Epithelial cell of prostate (primary cell): ENCODE data around the gene PCDHGB2.
"Not testable (repeated sequence)": the region's sequence is repeated elsewhere in the genome, so short reads cannot be mapped to it uniquely, and the experiment has no call there.

ENCODE experiments used
- DNase-seq: peaks from one replicate; pipeline ENCODE4 v3.0.0-alpha.2; 2011; ENCODE audit warnings: low read depth, low spot score
- H3K27ac ChIP-seq: fragments of 450-650 bp; 2 replicates; pipeline ENCODE4 v1.5.1; 2017; ENCODE audit warnings: mild to moderate bottlenecking

Gene PCDHGB2

DNA sequence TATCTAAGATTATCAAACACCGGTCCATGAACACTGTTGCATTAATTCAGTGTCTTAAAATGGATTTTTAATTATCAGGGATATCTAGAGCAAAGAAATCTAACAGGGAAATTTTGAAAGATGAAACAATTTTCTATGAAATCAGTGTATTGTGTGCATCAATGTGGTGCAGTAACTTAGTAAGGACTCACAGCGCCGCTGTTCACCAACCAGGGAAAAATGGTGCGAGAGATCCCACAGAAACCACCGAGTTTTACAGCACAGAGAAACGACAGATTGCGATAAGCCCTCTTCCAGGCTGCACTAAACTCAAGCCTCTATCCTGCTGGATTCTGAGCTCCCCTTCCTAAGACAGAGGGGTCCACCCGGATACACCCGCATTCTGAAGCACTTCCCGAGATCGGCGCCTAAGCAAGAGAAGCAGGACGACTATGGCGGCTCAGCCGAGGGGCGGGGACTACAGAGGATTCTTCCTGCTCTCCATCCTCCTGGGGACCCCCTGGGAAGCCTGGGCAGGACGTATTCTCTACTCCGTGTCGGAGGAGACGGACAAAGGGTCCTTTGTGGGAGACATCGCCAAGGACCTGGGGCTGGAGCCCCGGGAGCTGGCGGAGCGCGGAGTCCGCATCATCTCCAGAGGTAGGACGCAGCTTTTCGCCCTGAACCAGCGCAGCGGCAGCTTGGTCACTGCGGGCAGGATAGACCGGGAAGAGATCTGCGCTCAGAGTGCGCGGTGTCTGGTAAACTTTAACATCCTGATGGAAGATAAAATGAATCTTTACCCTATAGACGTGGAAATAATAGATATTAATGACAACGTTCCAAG is 22.9 kb downstream of the PCDHGB2 start, which contains the start of gene PCDHGA7:
PCDHGA7 (plus strand) TSS at position 274 of the 826 bp plus-strand sequence; CDS start at position 432, 158 bp downstream.
- no peak within 1 kb of the TSS for H3K27ac ChIP-seq
- DNase-seq = no peak

DNA sequence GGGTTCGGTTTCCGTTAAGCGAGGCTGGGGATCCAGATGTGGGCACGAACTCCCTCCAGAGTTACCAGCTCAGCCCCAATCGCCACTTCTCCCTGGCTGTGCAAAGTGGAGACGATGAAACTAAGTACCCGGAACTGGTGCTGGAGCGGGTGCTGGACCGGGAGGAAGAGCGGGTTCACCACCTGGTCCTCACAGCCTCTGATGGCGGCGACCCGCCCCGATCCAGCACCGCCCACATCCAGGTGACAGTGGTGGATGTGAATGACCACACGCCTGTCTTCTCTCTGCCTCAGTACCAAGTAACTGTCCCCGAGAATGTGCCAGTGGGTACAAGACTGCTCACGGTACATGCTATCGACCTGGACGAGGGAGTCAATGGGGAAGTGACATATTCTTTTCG is 23.6 kb downstream of the PCDHGB2 start:
- no peak for DNase-seq

DNA sequence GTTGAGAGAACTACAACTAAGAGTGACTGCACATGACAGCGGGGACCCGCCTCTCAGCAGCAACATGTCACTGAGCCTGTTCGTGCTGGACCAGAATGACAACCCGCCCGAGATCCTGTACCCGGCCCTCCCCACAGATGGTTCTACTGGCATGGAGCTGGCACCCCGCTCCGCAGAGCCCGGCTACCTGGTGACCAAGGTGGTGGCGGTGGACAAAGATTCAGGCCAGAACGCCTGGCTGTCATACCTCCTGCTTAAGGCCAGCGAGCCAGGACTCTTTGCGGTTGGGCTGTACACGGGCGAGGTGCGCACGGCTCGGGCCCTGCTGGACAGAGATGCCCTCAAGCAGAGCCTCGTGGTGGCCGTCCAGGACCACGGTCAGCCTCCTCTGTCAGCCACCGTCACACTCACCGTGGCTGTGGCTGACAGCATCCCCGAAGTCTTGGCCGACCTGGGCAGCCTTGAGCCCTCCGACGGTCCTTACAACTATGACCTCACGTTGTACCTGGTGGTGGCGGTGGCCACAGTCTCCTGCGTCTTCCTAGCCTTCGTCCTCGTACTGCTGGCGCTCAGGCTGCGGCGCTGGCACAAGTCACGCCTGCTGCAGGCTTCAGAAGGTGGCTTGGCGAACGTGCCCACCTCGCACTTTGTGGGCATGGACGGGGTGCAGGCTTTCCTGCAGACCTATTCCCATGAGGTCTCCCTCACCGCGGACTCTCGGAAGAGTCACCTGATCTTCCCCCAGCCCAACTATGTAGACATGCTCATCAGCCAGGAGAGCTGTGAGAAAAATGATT is 24.9 kb downstream of the PCDHGB2 start:
- no peak for DNase-seq
- no peak overlapping the region for H3K27ac ChIP-seq

More for the DNA sequence above, 23.6 kb downstream of the PCDHGB2 start:
- no peak overlapping the region for H3K27ac ChIP-seq

DNA sequence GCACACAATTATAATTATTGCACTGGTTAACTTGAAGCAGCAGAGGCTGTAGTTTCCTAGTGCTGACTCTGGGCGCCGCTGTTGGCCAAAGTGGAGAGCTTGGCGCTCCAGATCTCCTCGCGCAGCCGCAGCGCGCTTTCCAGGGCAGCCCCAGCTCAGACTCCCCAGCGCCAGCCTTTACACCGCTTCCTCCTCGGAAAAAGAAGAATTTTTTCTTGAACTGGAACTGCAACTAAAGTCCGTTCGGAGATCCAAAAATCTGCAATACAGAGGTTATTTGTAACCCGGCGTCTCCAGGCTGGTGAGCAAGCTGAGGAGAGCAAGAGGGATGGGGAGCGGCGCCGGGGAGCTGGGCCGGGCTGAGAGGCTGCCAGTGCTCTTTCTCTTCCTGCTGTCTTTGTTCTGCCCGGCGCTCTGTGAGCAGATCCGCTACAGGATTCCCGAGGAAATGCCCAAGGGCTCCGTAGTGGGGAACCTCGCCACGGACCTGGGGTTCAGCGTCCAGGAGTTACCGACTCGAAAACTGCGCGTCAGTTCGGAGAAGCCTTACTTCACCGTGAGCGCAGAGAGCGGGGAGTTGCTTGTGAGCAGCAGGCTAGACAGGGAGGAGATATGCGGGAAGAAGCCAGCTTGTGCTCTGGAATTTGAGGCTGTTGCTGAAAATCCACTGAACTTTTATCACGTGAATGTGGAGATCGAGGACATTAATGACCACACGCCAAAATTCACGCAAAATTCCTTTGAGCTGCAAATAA is 27.9 kb downstream of the PCDHGB2 start, which contains the start of gene PCDHGB4:
PCDHGB4 (plus strand) TSS at position 142 of the 755 bp plus-strand sequence; CDS start at position 329, 187 bp downstream.
- H3K27ac ChIP-seq, DNase-seq: not testable (repeated sequence)

DNA sequence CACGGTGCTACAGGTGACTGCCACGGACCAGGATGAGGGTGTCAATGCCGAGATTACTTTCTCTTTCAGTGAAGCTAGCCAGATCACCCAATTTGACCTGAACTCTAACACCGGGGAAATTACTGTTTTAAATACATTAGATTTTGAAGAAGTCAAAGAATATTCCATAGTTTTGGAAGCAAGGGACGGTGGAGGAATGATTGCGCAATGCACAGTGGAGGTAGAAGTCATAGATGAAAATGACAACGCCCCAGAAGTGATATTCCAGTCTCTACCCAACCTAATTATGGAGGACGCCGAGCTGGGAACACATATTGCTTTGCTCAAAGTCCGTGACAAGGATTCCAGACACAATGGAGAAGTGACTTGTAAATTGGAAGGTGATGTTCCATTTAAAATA is 28.9 kb downstream of the PCDHGB2 start:
- H3K27ac ChIP-seq = no peak overlapping the region
- no peak for DNase-seq

DNA sequence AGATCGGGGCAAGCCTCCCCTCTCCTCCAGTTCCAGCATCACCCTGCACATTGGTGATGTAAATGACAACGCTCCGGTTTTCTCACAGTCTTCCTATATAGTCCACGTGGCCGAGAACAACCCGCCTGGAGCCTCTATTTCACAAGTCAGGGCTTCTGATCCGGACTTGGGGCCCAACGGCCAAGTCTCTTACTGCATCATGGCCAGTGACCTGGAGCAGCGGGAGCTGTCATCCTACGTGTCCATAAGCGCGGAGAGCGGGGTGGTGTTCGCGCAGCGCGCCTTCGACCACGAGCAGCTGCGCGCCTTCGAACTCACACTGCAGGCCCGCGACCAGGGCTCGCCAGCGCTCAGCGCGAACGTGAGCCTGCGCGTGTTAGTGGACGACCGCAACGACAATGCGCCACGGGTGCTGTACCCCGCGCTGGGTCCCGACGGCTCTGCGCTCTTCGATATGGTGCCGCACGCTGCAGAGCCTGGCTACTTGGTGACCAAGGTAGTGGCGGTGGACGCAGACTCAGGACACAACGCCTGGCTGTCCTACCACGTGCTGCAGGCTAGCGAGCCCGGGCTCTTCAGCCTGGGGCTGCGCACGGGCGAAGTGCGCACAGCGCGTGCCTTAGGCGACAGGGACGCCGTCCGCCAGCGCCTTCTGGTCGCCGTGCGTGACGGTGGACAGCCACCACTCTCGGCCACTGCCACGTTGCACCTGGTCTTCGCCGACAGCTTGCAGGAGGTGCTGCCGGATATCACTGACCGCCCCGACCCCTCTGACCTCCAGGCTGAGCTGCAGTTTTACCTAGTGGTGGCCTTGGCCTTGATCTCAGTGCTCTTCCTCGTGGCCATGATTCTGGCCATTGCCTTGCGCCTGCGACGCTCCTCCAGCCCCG is 29.6 kb downstream of the PCDHGB2 start:
- no peak for DNase-seq
- no peak overlapping the region for H3K27ac ChIP-seq

DNA sequence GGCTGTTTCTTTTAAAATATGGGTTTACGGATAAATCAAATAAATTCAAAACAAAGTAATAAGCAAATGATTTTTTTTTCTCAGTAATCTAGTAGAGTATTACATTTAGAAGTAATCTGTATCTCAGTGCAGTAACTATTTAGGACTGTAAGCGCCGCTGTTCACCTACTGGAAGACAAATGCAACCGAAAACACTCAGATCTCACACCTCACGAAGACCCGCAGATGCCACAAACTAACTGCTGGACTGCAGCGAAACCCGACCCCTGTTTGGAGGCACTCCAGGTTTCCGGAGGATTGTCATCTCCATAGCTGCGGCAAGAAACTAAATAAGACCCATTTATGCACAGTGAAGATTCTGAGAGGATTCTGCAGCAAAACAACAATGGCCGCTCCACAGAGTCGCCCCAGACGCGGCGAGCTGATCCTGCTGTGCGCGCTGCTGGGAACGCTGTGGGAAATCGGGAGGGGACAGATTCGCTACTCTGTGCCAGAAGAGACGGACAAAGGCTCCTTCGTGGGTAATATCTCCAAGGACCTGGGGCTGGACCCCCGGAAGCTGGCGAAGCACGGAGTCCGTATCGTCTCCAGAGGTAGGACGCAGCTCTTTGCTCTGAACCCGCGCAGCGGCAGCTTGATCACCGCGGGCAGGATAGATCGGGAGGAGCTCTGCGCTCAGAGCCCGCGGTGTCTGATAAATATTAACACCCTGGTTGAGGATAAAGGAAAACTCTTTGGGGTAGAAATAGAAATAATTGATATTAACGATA is 32.8 kb downstream of the PCDHGB2 start, which contains the start of gene PCDHGA8:
PCDHGA8 (plus strand) TSS at position 205 of the 770 bp plus-strand sequence; CDS start at position 386, 181 bp downstream.
- DNase-seq = no peak
- no peak within 1 kb of the TSS for H3K27ac ChIP-seq

DNA sequence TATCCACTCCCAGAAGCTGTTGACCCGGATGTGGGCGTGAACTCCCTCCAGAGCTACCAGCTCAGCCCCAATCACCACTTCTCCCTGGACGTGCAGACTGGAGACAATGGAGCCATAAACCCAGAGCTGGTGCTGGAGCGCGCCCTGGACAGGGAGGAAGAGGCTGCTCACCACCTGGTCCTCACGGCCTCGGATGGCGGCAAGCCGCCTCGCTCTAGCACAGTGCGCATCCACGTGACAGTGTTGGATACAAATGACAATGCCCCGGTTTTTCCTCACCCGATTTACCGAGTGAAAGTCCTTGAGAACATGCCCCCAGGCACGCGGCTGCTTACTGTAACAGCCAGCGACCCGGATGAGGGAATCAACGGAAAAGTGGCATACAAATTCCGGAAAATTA is 33.5 kb downstream of the PCDHGB2 start:
- no peak overlapping the region for H3K27ac ChIP-seq
- no peak for DNase-seq

DNA sequence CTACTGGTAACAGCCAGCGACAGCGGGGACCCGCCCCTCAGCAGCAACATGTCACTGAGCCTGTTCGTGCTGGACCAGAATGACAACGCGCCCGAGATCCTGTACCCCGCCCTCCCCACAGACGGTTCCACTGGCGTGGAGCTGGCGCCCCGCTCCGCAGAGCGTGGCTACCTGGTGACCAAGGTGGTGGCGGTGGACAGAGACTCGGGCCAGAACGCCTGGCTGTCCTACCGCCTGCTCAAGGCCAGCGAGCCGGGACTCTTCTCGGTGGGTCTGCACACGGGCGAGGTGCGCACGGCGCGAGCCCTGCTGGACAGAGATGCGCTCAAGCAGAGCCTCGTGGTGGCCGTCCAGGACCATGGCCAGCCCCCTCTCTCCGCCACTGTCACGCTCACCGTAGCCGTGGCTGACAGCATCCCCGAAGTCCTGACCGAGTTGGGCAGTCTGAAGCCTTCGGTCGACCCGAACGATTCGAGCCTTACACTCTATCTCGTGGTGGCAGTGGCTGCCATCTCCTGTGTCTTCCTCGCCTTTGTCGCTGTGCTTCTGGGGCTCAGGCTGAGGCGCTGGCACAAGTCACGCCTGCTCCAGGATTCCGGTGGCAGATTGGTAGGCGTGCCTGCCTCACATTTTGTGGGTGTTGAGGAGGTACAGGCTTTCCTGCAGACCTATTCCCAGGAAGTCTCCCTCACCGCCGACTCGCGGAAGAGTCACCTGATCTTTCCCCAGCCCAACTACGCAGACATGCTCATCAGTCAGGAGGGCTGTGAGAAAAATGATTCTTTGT is 34.8 kb downstream of the PCDHGB2 start:
- not testable (repeated sequence) for H3K27ac ChIP-seq, DNase-seq

DNA sequence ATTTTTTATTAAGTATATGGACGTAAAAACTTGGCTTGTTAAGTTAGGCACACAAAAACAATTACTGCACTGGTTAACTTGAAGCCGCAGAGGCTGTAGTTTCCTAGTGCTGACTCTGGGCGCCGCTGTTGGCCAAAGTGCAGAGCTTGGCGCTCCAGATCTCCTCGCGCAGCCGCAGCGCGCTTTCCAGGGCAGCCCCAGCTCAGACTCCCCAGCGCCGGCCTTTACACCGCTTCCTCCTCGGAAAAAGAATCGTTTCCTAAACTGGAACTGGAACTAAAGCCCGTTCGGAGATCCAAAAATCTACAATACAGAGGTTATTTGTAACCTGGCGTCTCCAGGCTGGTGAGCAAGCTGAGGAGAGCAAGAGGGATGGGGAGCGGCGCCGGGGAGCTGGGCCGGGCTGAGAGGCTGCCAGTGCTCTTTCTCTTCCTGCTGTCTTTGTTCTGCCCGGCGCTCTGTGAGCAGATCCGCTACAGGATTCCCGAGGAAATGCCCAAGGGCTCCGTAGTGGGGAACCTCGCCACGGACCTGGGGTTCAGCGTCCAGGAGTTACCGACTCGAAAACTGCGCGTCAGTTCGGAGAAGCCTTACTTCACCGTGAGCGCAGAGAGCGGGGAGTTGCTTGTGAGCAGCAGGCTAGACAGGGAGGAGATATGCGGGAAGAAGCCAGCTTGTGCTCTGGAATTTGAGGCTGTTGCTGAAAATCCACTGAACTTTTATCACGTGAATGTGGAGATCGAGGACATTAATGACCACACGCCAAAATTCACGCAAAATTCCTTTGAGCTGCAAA is 38.2 kb downstream of the PCDHGB2 start, which contains the start of gene PCDHGB5:
PCDHGB5 (plus strand) TSS at position 192 of the 796 bp plus-strand sequence; CDS start at position 373, 181 bp downstream.
- DNase-seq, H3K27ac ChIP-seq: not testable (repeated sequence)

DNA sequence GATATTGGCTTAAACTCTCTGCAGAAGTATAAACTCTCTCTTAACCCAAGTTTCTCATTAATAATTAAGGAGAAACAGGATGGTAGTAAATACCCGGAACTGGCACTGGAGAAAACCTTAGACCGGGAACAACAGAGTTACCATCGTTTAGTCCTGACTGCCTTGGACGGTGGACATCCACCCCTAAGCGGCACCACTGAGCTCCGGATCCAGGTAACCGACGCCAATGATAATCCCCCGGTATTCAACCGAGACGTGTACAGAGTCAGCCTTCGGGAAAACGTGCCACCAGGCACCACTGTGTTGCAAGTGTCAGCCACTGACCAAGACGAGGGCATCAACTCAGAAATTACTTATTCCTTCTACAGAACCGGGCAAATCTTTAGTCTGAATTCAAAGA is 38.8 kb downstream of the PCDHGB2 start:
- no peak overlapping the region for H3K27ac ChIP-seq
- DNase-seq = no peak

DNA sequence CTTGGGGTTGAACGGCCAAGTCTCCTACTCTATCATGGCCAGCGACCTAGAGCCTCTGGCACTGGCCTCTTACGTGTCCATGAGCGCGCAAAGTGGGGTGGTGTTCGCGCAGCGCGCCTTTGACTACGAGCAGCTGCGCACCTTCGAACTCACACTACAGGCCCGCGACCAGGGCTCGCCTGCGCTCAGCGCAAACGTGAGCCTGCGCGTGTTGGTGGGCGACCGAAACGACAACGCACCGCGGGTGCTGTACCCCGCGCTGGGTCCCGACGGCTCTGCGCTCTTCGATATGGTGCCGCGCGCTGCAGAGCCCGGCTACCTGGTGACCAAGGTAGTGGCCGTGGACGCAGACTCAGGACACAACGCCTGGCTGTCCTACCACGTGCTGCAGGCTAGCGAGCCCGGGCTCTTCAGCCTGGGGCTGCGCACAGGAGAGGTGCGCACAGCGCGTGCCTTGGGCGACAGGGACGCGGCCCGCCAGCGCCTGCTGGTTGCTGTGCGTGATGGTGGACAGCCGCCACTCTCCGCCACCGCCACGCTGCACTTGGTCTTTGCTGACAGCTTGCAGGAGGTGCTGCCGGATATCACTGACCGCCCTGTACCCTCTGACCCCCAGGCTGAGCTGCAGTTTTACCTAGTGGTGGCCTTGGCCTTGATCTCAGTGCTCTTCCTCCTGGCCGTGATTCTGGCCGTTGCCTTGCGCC is 39.9 kb downstream of the PCDHGB2 start:
- H3K27ac ChIP-seq = no peak overlapping the region
- DNase-seq = no peak

DNA sequence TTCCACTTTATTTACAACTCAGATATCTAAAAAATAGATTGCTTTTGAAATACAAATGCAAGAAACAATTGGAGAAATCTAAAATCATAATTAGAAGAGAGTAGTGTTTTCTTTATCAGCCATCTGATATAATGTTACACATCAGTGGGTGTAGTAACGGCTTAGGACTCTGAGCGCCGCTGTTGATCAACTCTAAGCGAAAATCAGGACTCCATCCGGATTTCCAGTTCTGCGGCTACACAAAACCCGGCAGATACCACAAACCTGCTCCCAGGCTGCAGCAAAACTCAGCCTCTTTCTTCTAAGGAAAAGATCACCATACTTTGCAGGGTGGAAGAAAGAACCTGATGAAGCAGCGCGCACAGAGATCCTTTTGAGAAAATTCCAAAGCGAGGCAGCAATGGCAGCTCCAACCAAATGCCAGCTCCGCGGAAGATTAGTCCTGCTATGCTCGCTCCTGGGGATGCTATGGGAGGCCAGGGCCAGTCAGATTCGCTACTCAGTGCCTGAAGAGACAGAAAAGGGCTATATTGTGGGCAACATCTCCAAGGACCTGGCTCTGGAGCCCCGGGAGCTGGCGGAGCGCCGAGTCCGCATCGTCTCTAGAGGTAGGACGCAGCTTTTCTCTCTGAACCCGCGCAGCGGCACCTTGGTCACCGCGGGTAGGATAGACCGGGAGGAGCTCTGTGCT is 42.9 kb downstream of the PCDHGB2 start, which contains the start of gene PCDHGA9:
PCDHGA9 (plus strand) TSS at position 226 of the 691 bp plus-strand sequence; CDS start at position 401, 175 bp downstream.
- DNase-seq = no peak

DNA sequence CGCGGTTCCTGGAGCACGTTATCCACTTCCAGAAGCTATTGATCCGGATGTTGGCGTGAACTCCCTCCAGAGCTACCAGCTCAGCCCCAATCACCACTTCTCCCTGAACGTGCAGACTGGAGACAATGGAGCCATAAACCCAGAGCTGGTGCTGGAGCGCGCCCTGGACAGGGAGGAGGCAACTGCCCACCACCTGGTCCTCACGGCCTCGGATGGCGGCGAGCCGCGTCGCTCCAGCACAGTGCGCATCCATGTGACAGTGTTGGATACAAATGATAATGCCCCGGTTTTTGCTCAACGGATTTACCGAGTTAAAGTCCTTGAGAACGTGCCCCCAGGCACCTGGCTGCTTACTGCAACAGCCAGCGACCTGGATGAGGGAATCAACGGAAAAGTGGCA is 43.6 kb downstream of the PCDHGB2 start:
- no peak for DNase-seq
- H3K27ac ChIP-seq = no peak overlapping the region

More for the DNA sequence above, 42.9 kb downstream of the PCDHGB2 start, which contains the start of gene PCDHGA9:
- no peak within 1 kb of the TSS for H3K27ac ChIP-seq

DNA sequence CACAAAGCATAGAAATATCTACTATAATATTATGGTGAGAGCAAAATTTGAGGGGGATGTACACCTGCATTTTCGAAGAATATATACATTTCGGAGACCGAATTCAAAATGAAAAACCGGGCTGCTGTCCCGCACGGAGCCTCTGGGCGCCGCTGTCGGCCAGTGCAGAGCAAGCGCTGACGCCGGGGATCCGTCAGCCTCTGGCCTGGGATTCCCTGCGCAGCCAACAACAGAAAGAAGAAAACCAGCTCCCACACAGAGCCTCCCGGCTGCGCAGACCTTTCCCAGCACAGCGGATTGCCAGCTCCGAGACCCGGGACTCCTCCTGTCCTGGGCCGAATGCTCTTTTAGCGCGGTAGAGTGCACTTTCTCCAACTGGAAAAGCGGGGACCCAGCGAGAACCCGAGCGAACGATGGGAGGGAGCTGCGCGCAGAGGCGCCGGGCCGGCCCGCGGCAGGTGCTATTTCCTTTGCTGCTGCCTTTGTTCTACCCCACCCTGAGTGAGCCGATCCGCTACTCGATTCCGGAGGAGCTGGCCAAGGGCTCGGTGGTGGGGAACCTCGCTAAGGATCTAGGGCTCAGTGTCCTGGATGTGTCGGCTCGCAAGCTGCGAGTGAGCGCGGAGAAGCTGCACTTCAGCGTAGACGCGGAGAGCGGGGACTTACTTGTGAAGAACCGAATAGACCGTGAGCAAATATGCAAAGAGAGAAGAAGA is 48.2 kb downstream of the PCDHGB2 start, which contains the start of gene PCDHGB6:
PCDHGB6 (plus strand) TSS at position 232 of the 716 bp plus-strand sequence; CDS start at position 414, 182 bp downstream.
- not testable (repeated sequence) for H3K27ac ChIP-seq, DNase-seq
